ENCODE results near the gene MCCD1.

MCCD1 gene

GRCh38 chr6:31569861-31570536 is 41.2 kb downstream of the MCCD1 start:
- DNase-seq (ENCODE audit: low read depth, low spot score), result no peak

- no peak for DNase-seq (ENCODE audit: low read depth, low spot score)
These were observed 43.5 kb downstream of the MCCD1 start, which contains the start of gene LTA for GRCh38 chr6:31572041-31572911. LTA (plus strand) TSS chr6:31572289; CDS start chr6:31572743, 454 bp downstream.

- DNase-seq (ENCODE audit: low read depth, low spot score), result peak; percentile 71
These were observed 44.7 kb downstream of the MCCD1 start for GRCh38 chr6:31573239-31574105.

DNA sequence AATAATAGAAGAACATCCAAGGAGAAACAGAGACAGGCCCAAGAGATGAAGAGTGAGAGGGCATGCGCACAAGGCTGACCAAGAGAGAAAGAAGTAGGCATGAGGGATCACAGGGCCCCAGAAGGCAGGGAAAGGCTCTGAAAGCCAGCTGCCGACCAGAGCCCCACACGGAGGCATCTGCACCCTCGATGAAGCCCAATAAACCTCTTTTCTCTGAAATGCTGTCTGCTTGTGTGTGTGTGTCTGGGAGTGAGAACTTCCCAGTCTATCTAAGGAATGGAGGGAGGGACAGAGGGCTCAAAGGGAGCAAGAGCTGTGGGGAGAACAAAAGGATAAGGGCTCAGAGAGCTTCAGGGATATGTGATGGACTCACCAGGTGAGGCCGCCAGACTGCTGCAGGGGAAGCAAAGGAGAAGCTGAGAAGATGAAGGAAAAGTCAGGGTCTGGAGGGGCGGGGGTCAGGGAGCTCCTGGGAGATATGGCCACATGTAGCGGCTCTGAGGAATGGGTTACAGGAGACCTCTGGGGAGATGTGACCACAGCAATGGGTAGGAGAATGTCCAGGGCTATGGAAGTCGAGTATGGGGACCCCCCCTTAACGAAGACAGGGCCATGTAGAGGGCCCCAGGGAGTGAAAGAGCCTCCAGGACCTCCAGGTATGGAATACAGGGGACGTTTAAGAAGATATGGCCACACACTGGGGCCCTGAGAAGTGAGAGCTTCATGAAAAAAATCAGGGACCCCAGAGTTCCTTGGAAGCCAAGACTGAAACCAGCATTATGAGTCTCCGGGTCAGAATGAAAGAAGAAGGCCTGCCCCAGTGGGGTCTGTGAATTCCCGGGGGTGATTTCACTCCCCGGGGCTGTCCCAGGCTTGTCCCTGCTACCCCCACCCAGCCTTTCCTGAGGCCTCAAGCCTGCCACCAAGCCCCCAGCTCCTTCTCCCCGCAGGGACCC is 45.6 kb downstream of the MCCD1 start:
- DNase-seq (ENCODE audit: low read depth, low spot score), result peak; percentile 50

GRCh38 chr6:31575335-31575901 is 46.7 kb downstream of the MCCD1 start, which contains the start of gene TNF:
TNF (plus strand) TSS chr6:31575565; CDS start chr6:31575742, 177 bp downstream.
- DNase-seq (ENCODE audit: low read depth, low spot score), result peak; percentile 37

- DNase-seq (ENCODE audit: low read depth, low spot score), result no peak
These were observed 47.4 kb downstream of the MCCD1 start for GRCh38 chr6:31575952-31576685.

GRCh38 chr6:31576897-31577578 is 48.3 kb downstream of the MCCD1 start:
- no peak for DNase-seq (ENCODE audit: low read depth, low spot score)

DNA sequence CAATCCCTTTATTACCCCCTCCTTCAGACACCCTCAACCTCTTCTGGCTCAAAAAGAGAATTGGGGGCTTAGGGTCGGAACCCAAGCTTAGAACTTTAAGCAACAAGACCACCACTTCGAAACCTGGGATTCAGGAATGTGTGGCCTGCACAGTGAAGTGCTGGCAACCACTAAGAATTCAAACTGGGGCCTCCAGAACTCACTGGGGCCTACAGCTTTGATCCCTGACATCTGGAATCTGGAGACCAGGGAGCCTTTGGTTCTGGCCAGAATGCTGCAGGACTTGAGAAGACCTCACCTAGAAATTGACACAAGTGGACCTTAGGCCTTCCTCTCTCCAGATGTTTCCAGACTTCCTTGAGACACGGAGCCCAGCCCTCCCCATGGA is 48.8 kb downstream of the MCCD1 start:
- DNase-seq (ENCODE audit: low read depth, low spot score), result no peak

- DNase-seq (ENCODE audit: low read depth, low spot score), result peak; percentile 96
These were observed 49.7 kb downstream of the MCCD1 start for GRCh38 chr6:31578184-31579118.

- DNase-seq (ENCODE audit: low read depth, low spot score), result no peak
These were observed 50.4 kb downstream of the MCCD1 start for GRCh38 chr6:31579119-31579505.
